ENCODE measurements around the gene IGHMBP2.
"Not testable (repeated sequence)": the region's sequence is repeated elsewhere in the genome, so short reads cannot be mapped to it uniquely, and the experiment has no call there.

Gene IGHMBP2

DNA sequence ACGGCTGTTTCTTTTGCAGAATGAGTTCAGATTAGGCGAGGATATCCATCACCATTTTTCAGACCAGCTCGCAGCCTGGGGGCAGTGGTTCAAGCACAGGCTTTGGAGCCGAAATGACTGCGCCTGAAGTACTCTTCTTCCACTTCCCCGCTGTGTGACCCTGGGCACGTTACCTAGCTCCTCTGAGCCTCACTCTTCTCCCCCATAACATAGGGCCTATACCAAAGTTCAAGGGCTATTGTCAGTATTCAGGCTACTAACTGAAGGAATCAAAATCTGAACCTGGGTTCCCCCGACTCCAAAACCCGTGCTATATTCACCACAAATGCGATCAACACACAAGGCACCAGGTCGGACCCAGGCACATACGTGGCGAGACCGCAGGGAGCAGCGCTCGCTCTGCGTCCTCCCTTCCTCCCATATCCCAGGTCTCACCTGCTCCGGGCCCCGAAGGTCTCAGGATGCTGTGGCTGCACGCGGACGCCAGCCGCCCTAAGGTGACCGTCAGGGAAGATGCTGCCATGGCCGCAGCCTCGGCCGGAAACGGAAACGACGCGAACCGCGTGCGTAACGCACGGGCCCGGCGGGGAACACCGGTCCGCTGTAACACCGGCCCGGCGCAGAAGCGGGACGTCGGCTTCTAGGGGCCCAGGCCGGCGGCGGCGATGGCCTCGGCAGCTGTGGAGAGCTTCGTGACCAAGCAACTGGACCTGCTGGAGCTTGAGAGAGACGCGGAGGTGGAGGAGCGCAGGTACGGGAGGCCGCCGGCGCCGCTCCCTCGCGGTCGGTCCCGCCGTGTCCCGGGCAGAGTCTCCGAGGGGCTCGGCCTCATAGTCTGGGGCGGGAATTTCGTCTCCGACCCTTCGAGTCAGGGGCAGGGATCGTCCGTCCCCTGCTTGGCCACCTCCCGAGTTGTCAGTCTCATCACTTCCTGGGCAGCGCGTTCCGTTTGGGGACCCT, at the start of gene IGHMBP2, which contains the start of gene MRPL21:
IGHMBP2 (plus strand) TSS at position 604 of the 960 bp plus-strand sequence; CDS start at position 666, 62 bp downstream.
MRPL21 (minus strand) TSS at position 545 of the 960 bp plus-strand sequence; CDS start at position 523, 22 bp downstream.
- DNase-seq (ENCODE audit: low spot score): peak; percentile 95

- DNase-seq (ENCODE audit: low spot score): no peak
Measured at GRCh38 chr11:68854273-68854958, 49.3 kb upstream of the IGHMBP2 start.

DNA sequence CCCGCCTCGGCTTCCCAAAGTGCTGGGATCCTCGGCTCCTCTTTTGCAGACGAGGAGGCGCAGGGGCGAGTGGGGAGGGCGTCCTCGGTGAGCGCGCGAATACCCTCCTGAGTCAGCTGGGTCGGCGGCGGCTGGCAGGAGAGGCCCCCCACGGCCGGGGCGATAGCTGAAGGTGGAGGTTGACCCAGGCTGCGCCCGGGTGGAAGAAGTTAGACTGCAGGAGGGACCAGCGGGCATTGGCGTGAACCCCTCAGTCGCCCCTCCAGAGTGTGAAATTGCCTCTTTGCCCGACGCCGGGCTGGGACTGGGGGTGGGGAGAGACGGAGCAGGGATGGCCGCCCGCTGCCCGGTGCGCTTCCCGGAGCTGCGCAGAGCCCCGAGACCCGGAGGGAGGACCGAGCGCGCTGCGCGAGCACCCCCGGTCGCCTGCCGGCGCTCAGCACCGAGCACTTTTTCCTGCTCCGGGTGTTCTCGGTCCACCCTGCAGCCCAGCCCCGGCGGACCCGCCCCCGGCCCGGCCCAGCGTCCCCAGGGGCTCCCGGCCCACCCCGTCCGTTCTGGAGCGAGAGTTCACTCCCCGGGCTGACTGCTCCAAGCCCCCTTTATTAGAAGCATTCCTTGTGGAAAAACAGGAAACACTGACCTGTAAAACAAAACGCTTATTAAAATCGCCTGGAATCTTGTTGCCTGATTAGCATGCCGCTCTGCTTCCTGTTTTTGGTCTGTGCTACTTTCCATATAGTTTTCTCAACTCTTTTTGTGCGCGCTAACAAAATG, 48.3 kb upstream of the IGHMBP2 start:
- peak; percentile 63 for DNase-seq (ENCODE audit: low spot score)

- not testable (repeated sequence) for DNase-seq (ENCODE audit: low spot score)
Measured at GRCh38 chr11:68856425-68857030, 47.2 kb upstream of the IGHMBP2 start.

DNA sequence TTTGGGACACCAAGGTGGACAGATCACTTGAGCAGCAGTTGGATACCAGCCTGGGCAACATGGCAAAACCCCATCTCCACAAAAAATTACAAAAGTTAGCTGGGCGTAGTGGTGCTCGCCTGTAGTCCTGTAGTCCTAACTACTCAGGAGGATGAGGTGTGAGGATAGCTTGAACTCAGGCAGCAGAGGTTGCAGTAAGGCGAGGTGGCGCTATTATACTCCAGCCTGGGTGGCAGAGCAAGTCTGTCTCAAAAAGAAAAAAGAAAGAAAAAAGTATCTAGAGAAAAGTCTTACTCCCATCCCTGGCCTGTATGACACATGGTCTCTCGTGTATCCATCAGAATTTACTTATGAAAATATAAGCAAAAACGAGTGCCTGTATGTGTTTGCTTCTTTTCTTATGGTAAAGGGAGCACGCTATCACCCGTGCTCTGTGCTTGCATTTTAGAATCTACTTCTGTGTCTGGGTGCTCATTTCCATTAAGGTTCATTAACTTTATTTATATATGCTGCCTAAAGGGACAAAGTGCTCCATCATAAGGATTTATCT, 46.6 kb upstream of the IGHMBP2 start:
- DNase-seq (ENCODE audit: low spot score): no peak

GRCh38 chr11:68859123-68859522, 44.6 kb upstream of the IGHMBP2 start:
- DNase-seq (ENCODE audit: low spot score): no peak

GRCh38 chr11:68862421-68862820, 41.3 kb upstream of the IGHMBP2 start:
- DNase-seq (ENCODE audit: low spot score): no peak

DNA sequence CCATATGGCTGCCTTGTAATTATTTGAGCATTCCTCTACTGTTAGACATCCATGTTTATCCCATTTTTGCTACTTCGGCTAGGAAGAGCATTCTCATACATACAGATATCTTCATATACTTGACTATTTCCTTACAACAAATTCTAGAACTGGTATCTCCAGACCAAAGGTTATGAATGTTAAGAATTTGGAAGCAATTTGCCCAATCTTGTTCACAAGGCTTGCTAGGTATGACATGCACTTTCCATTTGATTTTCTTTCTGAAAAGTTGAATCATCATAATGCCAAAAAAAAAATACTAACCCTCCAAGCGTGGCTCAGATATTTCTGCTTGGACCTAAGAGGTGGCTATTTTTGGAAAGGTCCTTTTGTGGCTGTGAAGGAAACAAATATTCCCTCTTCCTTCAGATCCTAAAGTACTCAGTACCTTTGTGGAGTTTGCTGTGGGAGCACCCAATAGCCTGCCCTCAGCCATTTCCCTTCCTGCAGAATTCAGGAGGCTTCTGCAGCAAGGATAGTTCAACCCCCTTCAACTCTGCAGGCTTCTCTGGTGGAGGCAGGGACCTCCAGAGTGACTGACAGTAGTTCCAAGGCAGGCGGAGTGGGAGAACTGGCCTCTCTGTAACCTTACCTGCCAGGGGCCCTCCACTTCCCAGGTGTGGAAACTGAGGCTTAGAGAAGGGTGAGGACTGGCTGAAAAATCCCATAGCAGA, 40.0 kb upstream of the IGHMBP2 start:
- DNase-seq (ENCODE audit: low spot score): no peak

- no peak for DNase-seq (ENCODE audit: low spot score)
Measured at GRCh38 chr11:68865241-68865640, 38.5 kb upstream of the IGHMBP2 start.

- DNase-seq (ENCODE audit: low spot score): no peak
Measured at GRCh38 chr11:68867066-68867465, 36.6 kb upstream of the IGHMBP2 start.

DNA sequence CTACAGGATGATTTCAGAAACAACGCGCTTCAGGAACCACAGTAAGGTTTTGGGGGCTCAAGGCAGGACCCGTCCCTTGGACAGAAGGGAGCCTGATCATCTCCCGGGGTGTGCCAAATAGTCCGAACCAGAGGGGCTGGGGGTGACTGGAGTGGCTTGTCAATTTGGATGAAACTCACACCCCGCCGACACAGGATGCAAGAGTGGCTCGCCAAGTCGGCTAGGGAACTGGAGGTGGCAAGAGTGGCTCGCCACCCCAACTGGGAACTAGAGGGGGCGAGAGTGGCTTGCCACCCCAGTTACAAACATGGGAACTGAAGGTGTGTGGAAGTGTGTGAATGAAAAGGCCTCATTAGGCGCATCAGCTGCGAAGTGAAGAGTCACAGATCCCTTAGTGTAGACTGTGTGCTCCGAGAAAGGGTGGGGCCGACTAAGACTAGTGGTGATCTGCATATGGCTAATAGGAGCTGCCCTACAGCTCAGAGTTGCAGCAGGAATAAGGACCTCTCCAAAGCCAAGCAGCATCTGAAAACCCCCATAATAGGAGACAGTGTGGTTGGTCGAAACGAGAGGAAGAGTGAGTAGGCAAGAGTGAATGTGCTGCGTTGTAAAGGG, 35.4 kb upstream of the IGHMBP2 start:
- no peak for DNase-seq (ENCODE audit: low spot score)

DNA sequence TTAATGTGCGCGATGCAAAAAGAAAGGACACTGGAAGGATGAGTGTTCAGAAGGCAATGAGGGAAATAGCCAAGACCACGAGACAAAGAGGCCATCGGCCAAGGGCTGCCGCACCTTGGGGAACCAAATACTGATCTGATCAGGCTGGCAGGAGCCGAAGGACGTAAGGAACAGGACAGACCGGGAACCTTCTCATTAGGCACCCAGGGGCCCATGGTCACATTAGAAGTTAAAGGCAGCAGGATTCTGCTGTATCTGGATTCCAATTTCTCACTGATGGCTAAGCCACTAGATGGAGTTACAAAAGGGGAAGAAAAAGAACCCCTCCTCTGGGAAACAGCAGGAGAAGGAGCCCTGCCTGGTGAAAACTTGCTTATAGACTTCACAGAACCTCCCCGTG, 33.2 kb upstream of the IGHMBP2 start:
- no peak for DNase-seq (ENCODE audit: low spot score)

DNA sequence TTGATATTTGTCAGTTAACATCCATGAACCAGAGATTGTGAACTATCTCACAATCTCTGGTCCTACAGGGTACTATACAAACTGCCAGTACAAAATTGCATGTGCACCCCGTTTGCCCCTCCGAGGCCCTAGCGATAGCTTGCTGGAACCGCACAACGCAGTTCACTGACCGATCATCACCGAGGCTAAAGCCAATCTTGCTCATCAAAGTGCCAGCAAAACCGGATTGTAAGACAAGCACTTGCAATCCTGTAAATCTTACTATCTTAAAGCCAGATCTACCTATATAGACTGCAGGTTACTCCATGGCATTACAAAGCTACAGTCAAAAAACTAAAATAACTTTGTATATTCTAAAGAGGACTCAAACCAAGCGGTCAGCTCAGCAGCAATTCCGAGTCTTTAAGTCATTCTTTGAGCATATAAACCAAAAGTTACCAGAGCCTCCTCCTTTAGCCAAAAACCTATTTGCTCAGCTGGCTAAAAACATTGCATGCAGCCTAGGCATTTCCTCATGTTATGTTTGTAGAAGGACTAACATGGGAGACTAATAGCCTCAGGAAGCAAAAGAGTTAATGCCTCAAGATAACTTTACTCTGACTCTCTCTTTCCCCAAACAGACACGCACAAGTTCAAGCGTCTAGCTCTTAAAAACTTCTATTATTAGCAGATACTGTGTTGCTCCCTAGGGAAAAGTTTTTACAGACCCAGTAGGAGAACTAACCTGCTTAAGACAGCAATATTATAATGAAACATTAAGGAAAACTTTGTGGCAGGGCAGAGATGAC, 31.3 kb upstream of the IGHMBP2 start:
- DNase-seq (ENCODE audit: low spot score): no peak

DNA sequence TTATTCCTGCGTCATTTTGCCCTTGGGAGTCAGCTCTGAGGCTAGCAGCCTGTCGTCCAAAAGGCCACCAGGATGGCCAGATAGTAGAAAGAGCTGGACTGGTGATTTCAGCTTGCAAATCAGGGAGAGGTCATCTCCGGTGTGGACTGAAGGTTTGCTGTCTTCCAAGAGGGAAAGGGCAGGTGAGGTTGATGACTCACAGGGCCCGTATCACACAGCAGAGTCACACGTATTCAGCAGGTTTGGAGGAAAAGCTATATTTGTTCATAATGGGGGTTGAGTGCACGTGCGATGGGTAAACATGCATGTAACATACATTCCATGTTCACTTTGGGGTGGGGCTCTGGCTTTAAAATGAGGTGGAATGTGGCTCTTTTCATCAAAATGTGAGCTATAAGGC, 25.7 kb upstream of the IGHMBP2 start:
- no peak for DNase-seq (ENCODE audit: low spot score)

DNA sequence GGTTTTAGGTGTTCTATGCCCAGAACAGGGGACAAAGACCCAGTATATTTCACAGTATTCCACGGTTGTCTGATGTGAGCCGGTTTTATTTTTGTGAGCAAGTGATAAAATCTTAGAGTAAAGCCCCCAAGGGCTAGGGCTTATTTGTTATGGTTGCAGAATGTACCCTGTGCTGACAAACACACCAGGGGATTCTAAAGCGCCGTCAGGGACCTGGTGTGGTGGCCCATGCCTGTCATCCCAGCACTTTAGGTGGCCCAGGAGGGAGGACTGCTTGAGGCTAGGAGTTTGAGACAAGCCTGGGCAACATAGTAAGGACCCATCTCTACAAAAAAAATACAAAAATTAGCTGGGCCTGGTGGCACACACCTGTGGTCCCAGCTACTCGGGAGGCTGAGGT, 22.8 kb upstream of the IGHMBP2 start:
- DNase-seq (ENCODE audit: low spot score): no peak

- no peak for DNase-seq (ENCODE audit: low spot score)
Measured at GRCh38 chr11:68881320-68881719, 22.4 kb upstream of the IGHMBP2 start.

- DNase-seq (ENCODE audit: low spot score): no peak
Measured at GRCh38 chr11:68882391-68882790, 21.3 kb upstream of the IGHMBP2 start.

DNA sequence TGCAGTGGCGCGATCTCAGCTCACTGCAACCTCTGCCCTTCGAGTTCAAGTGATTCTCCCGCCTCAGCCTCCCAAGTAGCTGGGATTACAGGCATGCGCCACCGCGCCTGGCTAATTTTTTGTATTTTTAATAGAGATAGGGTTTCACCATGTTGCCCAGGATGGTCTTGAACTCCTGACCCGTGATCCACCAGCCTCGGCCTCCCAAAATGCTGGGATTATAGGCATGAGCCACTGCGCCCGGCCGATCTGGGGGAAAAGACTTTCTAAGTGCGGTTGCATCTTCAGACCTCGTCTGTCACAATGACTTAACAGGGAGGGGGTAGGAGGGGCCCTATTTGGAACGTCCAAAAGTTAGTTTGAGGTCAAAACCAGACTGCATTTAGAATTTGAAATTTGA, 18.9 kb upstream of the IGHMBP2 start:
- not testable (repeated sequence) for DNase-seq (ENCODE audit: low spot score)

- DNase-seq (ENCODE audit: low spot score): peak; percentile 80
Measured at GRCh38 chr11:68889948-68890446, 13.7 kb upstream of the IGHMBP2 start.

All from AG08396 (cell line).